H1 (cell line): Measurements from ENCODE around the gene ACVR1. TPM values are rescaled to one million over a fixed set of nuclear protein-coding genes. Genes with fewer than 3 reads are reported as not detected.
A peak's percentile ranks its signal among the peaks of the same experiment; 100 is the strongest.

Source experiments
- CTCF ChIA-PET: fragments of 300-600 bp; sonication (Branson Sonifier 250); formaldehyde crosslinking; loops from one replicate; lab custom pipeline; 2021; ENCODE audit not compliant: partially characterized antibody; lab: Charles Lee
- POLR2A ChIA-PET: fragments of 300-600 bp; sonication (Branson Sonifier 250); formaldehyde crosslinking; loops from one replicate; lab custom pipeline; 2021; ENCODE audit warnings: inconsistent platforms; ENCODE audit not compliant: partially characterized antibody; lab: Charles Lee
- DNase-seq, 2 experiments: peaks; one replicate each; pipeline versions ENCODE4 v3.0.0 to v3.0.0-alpha.2; 2010 to 2022; ENCODE audit warnings: low spot score in 2 of 2, low read depth in 1 of 2, mixed read lengths in 1 of 2
- FAIRE-seq: peaks from 2 replicates; lab custom pipeline; 2011; peaks lifted over from hg19 to GRCh38; lab: Jason Lieb, UNC
- H2AFZ ChIP-seq: 2 replicates; pipeline ENCODE4 v1.8.1; 2012; ENCODE audit warnings: low read length, inconsistent platforms
- H2AK5ac ChIP-seq: 2 replicates; pipeline ENCODE4 v1.6.1; 2013; ENCODE audit warnings: low read depth, low read length
- H2BK120ac ChIP-seq: replicated peaks from 2 replicates; pipeline ENCODE3; 2013; ENCODE audit warnings: low read depth, low read length, inconsistent platforms
- H2BK12ac ChIP-seq: 2 replicates; pipeline ENCODE4 v1.6.1; 2013; ENCODE audit warnings: low read depth, low read length
- H2BK15ac ChIP-seq: 2 replicates; pipeline ENCODE4 v1.6.1; 2013; ENCODE audit warnings: low read length
- H2BK20ac ChIP-seq: 2 replicates; pipeline ENCODE4 v1.6.1; 2013; ENCODE audit warnings: low read length
- H2BK5ac ChIP-seq: 2 replicates; pipeline ENCODE4 v1.6.1; 2013; ENCODE audit warnings: low read depth, low read length
- H3K14ac ChIP-seq: 2 replicates; pipeline ENCODE4 v1.6.1; 2013; ENCODE audit warnings: inconsistent platforms; ENCODE audit not compliant: insufficient read length
- H3K18ac ChIP-seq: 2 replicates; pipeline ENCODE4 v1.6.1; 2013; ENCODE audit warnings: low read length; ENCODE audit errors: extremely low read depth
- H3K23ac ChIP-seq: 2 replicates; pipeline ENCODE4 v1.6.1; 2013; ENCODE audit warnings: inconsistent platforms; ENCODE audit not compliant: insufficient read length
- H3K23me2 ChIP-seq: 2 replicates; pipeline ENCODE4 v1.6.1; 2013; ENCODE audit warnings: low read depth, low read length
- H3K27ac ChIP-seq: 2 replicates; pipeline ENCODE4 v1.6.1; 2011; ENCODE audit warnings: low read depth, low read length, inconsistent platforms
- H3K27me3 ChIP-seq, 4 experiments: replicated peaks in 1 of 4; 1 replicate in 1 of 4; 2 replicates in 3 of 4; pipeline versions ENCODE4 v1.6.1 to v1.8.1; 2011 to 2013; ENCODE audit warnings: low read length in 3 of 4, mild to moderate bottlenecking in 3 of 4, inconsistent platforms in 2 of 4, mixed read lengths in 2 of 4, moderate library complexity in 1 of 4; ENCODE audit not compliant: control insufficient read depth in 3 of 4, insufficient read depth in 3 of 4; ENCODE audit errors: extremely low read depth in 1 of 4
- H3K36me3 ChIP-seq, 4 experiments: 2 replicates each; pipeline versions ENCODE4 v1.6.1 to v1.8.1; 2011 to 2013; ENCODE audit warnings: mild to moderate bottlenecking in 4 of 4, low read length in 3 of 4, moderate library complexity in 2 of 4, control low read depth in 1 of 4, inconsistent platforms in 1 of 4; ENCODE audit not compliant: insufficient read depth in 4 of 4, control insufficient read depth in 2 of 4
- H3K4ac ChIP-seq: replicated peaks from 2 replicates; pipeline ENCODE3; 2013; ENCODE audit warnings: low read length, low read depth, mixed read lengths, inconsistent platforms; ENCODE audit not compliant: insufficient read length
- H3K4me1 ChIP-seq, 4 experiments: replicated peaks in 1 of 4; 1 replicate in 1 of 4; 2 replicates in 3 of 4; pipeline versions ENCODE4 v1.6.1 to v1.8.1; 2011 to 2013; ENCODE audit warnings: low read length in 3 of 4, inconsistent platforms in 2 of 4, mixed read lengths in 1 of 4; ENCODE audit not compliant: insufficient read depth in 4 of 4, control insufficient read depth in 3 of 4
- H3K4me2 ChIP-seq, 2 experiments: 2 replicates each; pipeline versions ENCODE4 v1.6.1 to v1.8.1; 2011 to 2013; ENCODE audit warnings: low read depth in 2 of 2, low read length in 2 of 2, control low read depth in 1 of 2, inconsistent platforms in 1 of 2, mild to moderate bottlenecking in 1 of 2; ENCODE audit not compliant: insufficient read depth in 1 of 2
- H3K4me3 ChIP-seq, 4 experiments: fragments of 200-600, 300-600 bp in 1 of 4; sonication (generic), shearing (Covaris generic), sonication (Bioruptor Twin) in 1 of 4; 2 replicates each; pipeline versions ENCODE4 v1.5.1 to v1.8.1; 2011 to 2016; ENCODE audit warnings: low read length in 4 of 4, low read depth in 3 of 4, control low read depth in 2 of 4, inconsistent platforms in 2 of 4, mild to moderate bottlenecking in 2 of 4, mixed read lengths in 1 of 4, moderate library complexity in 1 of 4; ENCODE audit not compliant: insufficient read depth in 2 of 4; ENCODE audit errors: extremely low read depth in 1 of 4
- H3K56ac ChIP-seq: replicated peaks from 2 replicates; pipeline ENCODE3; 2013; ENCODE audit warnings: low read depth, mild to moderate bottlenecking, mixed read lengths, low read length, inconsistent platforms; ENCODE audit not compliant: insufficient read length
- H3K79me1 ChIP-seq: 2 replicates; pipeline ENCODE4 v1.6.1; 2013; ENCODE audit warnings: low read depth, low read length, control low read depth
- H3K79me2 ChIP-seq, 2 experiments: 2 replicates each; pipeline versions ENCODE4 v1.6.1 to v1.8.1; 2012 to 2013; ENCODE audit warnings: low read length in 2 of 2, mild to moderate bottlenecking in 2 of 2, inconsistent platforms in 1 of 2; ENCODE audit not compliant: insufficient read depth in 2 of 2, control insufficient read depth in 1 of 2
- H3K9ac ChIP-seq, 4 experiments: replicated peaks in 1 of 4; 1 replicate in 1 of 4; 2 replicates in 3 of 4; pipeline versions ENCODE4 v1.6.1 to v1.8.1; 2011 to 2013; ENCODE audit warnings: low read depth in 3 of 4, low read length in 3 of 4, control low read depth in 2 of 4, mild to moderate bottlenecking in 2 of 4, moderate library complexity in 2 of 4, inconsistent platforms in 1 of 4; ENCODE audit errors: extremely low read depth in 1 of 4
- H3K9me3 ChIP-seq, 2 experiments: 2 replicates each; pipeline versions ENCODE4 v1.6.1 to v1.8.1; 2012 to 2013; ENCODE audit warnings: mild to moderate bottlenecking in 2 of 2, moderate library complexity in 2 of 2, control low read depth in 1 of 2, inconsistent platforms in 1 of 2, low read depth in 1 of 2, low read length in 1 of 2, mixed read lengths in 1 of 2; ENCODE audit not compliant: insufficient read depth in 2 of 2
- H4K20me1 ChIP-seq, 2 experiments: replicated peaks in 1 of 2; 2 replicates each; pipeline versions ENCODE3 to v1.8.1; 2011 to 2013; ENCODE audit warnings: inconsistent platforms in 2 of 2, low read length in 2 of 2, mild to moderate bottlenecking in 1 of 2; ENCODE audit not compliant: insufficient read depth in 2 of 2, control insufficient read depth in 1 of 2
- H4K5ac ChIP-seq: 2 replicates; pipeline ENCODE4 v1.6.1; 2013; ENCODE audit warnings: low read length, low read depth, mixed read lengths, inconsistent platforms; ENCODE audit not compliant: insufficient read length
- H4K8ac ChIP-seq: 2 replicates; pipeline ENCODE4 v1.8.0; 2013; ENCODE audit warnings: mild to moderate bottlenecking, moderate library complexity, low read length, inconsistent platforms; ENCODE audit not compliant: insufficient read depth; ENCODE audit errors: extremely low read depth
- H4K91ac ChIP-seq: replicated peaks from 2 replicates; pipeline ENCODE3; 2013; ENCODE audit warnings: low read length, mixed read lengths, inconsistent platforms; ENCODE audit not compliant: insufficient read length
- CBX5 ChIP-seq: fragments of 300-800, 300-1000 bp; sonication (generic); IDR thresholded peaks from 2 replicates; pipeline ENCODE4 v1.7.1; 2016; ENCODE audit warnings: antibody characterized with exemption, low read length, low read depth
- EP300 ChIP-seq, 2 experiments: IDR thresholded peaks; 1 replicate in 1 of 2; 2 replicates in 1 of 2; pipeline ENCODE4 v1.6.1; 2011 to 2012; ENCODE audit warnings: low read depth in 2 of 2, low read length in 2 of 2, mild to moderate bottlenecking in 2 of 2, borderline replicate concordance in 1 of 2, inconsistent platforms in 1 of 2, moderate library complexity in 1 of 2
- GTF2F1 ChIP-seq: IDR thresholded peaks from 2 replicates; pipeline ENCODE4 v1.6.1; 2012; ENCODE audit warnings: low read depth, low read length, improper control_type of control experiment, borderline replicate concordance
- POLR2AphosphoS5 ChIP-seq: IDR thresholded peaks from 2 replicates; pipeline ENCODE4 v1.6.1; 2011; ENCODE audit warnings: low read depth, low read length
- SP4 ChIP-seq: IDR thresholded peaks from 2 replicates; pipeline ENCODE4 v1.6.1; 2012; ENCODE audit warnings: low read length, inconsistent platforms
- ZNF274 ChIP-seq: IDR thresholded peaks from 2 replicates; pipeline ENCODE4 v1.7.0; 2012; ENCODE audit warnings: low read length, borderline replicate concordance; ENCODE audit errors: extremely low read depth
- WGBS, 2 experiments: shearing (Covaris generic) in 1 of 2; methylation state at CpG; one replicate each; pipeline versions ENCODE4 v1.1.6 to v1.1.7; 2013 to 2015; ENCODE audit warnings: low lambda C conversion rate in 2 of 2, mixed read lengths in 2 of 2, inconsistent platforms in 1 of 2, low coverage in 1 of 2, missing lambda C conversion rate in 1 of 2; ENCODE audit not compliant: insufficient replicate concordance in 2 of 2, insufficient coverage in 1 of 2, insufficient read length in 1 of 2; ENCODE audit errors: extremely low coverage in 1 of 2, missing lambda C conversion rate in 1 of 2; 5-methylcytosine and 5-hydroxymethylcytosine counted together
- polyA plus RNA-seq, 7 experiments: library from polyadenylated mRNA; depleted of rRNA in 3 of 7; stranded (reverse) in 5 of 7; unstranded in 2 of 7; fragments of >200 nt in 5 of 7; fragments of 200-250 nt in 2 of 7; gene quantifications; 1 replicate in 5 of 7; 2 replicates in 1 of 7; 4 replicates in 1 of 7; pipeline versions ENCODE4 v1.2.1 to v1.2.3, GENCODE V29; 2011 to 2013; ENCODE audit warnings: missing spikeins in 2 of 7, mixed read lengths in 2 of 7
- total RNA-seq: library from RNA; stranded (reverse); fragmentation: NEBNext Ultra II Directional; extraction: Animal tissue kit (Norgen Biotek cat#: 25700); gene quantifications from 2 replicates; pipeline ENCODE4 v1.2.1, GENCODE V29; 2021

ACVR1 gene
- total and polyA plus RNA-seq, 2 of the 8 experiments (the other 6 are each of a cell fraction or from before 2014, with no cell fraction given) = 8.5 to 17.7 TPM

DNA sequence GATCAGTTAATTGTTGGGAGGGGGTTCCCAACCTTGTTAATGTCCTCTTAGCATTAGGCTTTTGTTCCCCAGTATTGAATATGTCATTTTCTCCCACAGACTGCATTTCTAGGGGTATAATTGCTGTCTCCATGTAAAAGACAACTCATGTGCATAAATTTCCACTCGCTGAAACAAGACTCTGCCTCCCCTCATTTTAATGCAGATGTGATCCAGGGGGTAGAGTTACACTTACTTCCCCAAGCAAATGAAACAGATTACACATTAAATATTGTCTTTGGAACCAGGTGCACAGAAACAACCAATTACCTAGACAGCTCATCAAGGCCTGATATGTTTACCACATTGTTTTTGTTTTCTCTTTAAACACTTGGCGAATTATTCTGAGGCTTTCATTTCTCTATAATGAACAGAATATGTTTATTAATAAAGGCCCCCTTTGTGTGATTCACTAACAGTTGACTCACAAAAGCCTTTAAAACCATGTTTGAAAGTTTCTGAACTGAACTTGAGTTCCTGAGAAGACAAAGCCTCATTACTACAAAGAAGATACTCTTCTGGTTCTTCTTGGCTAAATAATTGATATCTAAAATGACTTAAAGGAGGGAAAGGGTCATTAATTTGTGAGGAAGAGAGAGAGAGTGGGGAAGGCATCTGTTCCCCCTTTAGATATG is 15.0 kb upstream of the ACVR1 start:
- TF ChIP-seq EP300 (IDR thresholded peaks at IDR 0.05; ENCODE audit: borderline replicate concordance in 1 of 2, low read depth in 2 of 2, low read length in 2 of 2) (no peak), GTF2F1 (no peak), CBX5 (no peak), POLR2AphosphoS5 (no peak), ZNF274 (no peak), SP4 (no peak)
- Histone ChIP-seq H3K4me3 (peak overlapping the region in 1 of 4 experiments; percentile 26; a peak in 1 of 8 replicates), H3K18ac (no peak overlapping the region), H2AFZ (no peak overlapping the region), H4K91ac (no peak overlapping the region), H2BK15ac (no peak overlapping the region), H3K14ac (no peak overlapping the region), H3K27ac (no peak overlapping the region; the same call in 1 of the 2 replicates), H3K4me2 (peak overlapping the region; percentile 35 to 49; a peak in 3 of 4 replicates), H3K4ac (no peak overlapping the region), H3K56ac (no peak overlapping the region), H2BK12ac (no peak overlapping the region), H2BK5ac (no peak overlapping the region), H3K4me1 (peaks cover 1 to 9% (median 6%) of the 10 kb centered on the region in 4 experiments; a peak in 6 of 7 replicates), H2BK20ac (no peak overlapping the region), H3K79me2 (no peaks in the 10 kb centered on the region), H3K23ac (no peak overlapping the region), H4K5ac (no peak overlapping the region), H3K27me3 (peaks cover 0 to 1% (median 0%) of the 10 kb centered on the region in 4 experiments; a peak in 1 of 7 replicates), H3K9ac (no peak overlapping the region), H3K36me3 (no peaks in the 10 kb centered on the region), H2AK5ac (no peak overlapping the region), H3K79me1 (no peaks in the 10 kb centered on the region), H4K20me1 (no peaks in the 10 kb centered on the region), H4K8ac (no peak overlapping the region), H3K9me3 (no peaks in the 10 kb centered on the region), H2BK120ac (no peak overlapping the region), H3K23me2 (no peaks in the 10 kb centered on the region)
- FAIRE-seq (no peak), DNase-seq (no peak)
- WGBS, 2 experiments = 26% methylated on average over 2 of the region's 2 CpGs; no CpG with 5 or more reads in 1 of the 2 experiments
- CTCF ChIA-PET = interaction anchor here (0.7 to 1.8 kb wide), 3 partner anchors 13 to 51 kb away, joined by 3 to 4 read pairs (median 3); no protein-coding TSS in a partner anchor
- POLR2A ChIA-PET = no interaction called here
